ENCODE results near the gene ESYT1.

- TF ChIP-seq ZNF274 (IDR thresholded peaks at IDR 0.05; ENCODE audit: low read depth, low read length): no peak
- TF ChIP-seq YY1 (IDR thresholded peaks at IDR 0.05; ENCODE audit: insufficient read depth, insufficient read length): no peak
- TF ChIP-seq SUZ12 (IDR thresholded peaks at IDR 0.05; ENCODE audit: extremely low read depth, insufficient read depth, insufficient read length): no peak
Measured at GRCh38 chr12:56103823-56104108, 24.3 kb upstream of the ESYT1 start.

Measured in NT2/D1 (cell line).